GM18870 (cell line): ENCODE measurements around the gene CCL11.

Source experiments
- ATAC-seq: cut with Tn5 transposase; IDR thresholded peaks from one replicate; pipeline ENCODE4 v1.9.1; 2021; ENCODE audit warnings: moderate library complexity; ENCODE audit not compliant: unreplicated experiment

The CCL11 gene

GRCh38 chr17:34257299-34257985 lies 28.1 kb upstream of the CCL11 start:
- no peak for ATAC-seq

- ATAC-seq, result no peak
These were observed 27.6 kb upstream of the CCL11 start for GRCh38 chr17:34257986-34258326.

GRCh38 chr17:34259146-34259545 lies 26.4 kb upstream of the CCL11 start:
- no peak for ATAC-seq

DNA sequence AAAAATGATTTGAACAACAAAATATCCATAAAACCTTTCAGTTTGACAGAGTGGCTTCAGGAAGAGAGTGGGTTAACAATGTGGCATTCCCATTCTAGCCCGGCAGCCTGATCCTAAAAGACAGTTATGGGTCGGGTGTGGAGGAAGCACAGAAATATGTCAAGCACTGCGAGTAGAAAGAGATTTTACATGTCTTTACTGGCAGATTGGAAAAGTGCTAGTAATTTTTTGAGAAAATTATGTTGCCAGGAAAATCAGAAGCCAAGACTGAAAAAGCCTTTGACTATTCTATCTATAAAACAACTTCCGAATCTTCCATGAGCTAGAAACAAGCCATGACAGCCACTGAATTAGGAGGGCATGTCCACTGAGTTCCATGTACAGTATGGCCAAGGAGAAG lies 24.7 kb upstream of the CCL11 start:
- no peak for ATAC-seq

DNA sequence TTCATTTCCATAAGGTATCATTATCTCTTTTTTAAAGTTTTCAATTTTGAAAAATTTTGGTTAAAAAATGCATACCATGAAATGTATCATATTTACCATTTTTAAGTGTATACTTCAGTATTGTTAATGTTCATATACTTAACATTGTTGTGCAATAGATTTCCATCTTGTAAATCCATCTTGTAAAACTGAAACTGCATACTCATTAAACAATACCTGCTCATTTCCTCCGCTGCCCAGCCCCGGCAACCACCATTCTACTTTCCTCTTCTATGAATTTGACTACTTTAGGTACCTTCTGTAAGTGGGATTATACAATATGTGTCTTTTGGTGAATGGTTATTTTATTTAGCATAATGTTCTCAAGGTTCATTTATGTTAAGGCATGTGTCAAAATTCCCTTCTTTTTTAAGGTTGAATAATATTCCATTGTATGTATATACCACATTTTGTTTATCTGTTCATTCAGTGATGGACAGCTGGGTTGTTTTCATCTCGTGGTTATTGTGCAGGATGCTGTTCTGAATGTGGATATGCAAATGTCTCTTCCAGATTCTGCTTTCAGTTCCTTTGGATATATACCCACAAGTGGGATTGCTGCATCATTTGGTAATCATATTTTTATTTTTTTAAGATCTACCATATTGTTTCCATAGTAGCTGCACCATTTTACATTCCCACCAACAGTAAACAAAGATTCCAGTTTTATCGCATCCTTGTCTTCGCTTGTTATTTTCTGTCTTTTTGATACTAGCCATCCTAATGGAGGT lies 23.8 kb upstream of the CCL11 start:
- ATAC-seq, result no peak

- no peak for ATAC-seq
These were observed 19.8 kb upstream of the CCL11 start for GRCh38 chr17:34265711-34266110.

DNA sequence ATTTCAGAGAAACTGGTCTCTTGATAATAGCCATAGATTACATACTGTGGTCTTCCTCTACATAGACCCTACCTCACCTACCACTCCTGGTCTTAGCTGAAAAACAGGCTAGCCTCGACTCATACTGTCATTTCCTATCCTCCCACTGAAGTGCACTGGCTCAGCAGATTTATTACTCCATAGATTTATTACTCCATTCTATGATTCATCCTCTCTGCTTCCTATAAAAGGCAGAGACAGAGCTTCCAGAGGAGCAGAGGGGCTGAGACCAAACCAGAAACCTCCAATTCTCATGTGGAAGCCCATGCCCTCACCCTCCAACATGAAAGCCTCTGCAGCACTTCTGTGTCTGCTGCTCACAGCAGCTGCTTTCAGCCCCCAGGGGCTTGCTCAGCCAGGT lies 15.6 kb upstream of the CCL11 start, which contains the start of gene CCL7:
Gene CCL7, plus strand, starts transcription at position 253 of the 400 bp plus-strand sequence. Its CDS starts 70 bp downstream, at position 323.
- ATAC-seq, result no peak

GRCh38 chr17:34275881-34276280 lies 9.7 kb upstream of the CCL11 start:
- no peak for ATAC-seq

- ATAC-seq, result no peak
These were observed 8.7 kb upstream of the CCL11 start for GRCh38 chr17:34276826-34277225.

DNA sequence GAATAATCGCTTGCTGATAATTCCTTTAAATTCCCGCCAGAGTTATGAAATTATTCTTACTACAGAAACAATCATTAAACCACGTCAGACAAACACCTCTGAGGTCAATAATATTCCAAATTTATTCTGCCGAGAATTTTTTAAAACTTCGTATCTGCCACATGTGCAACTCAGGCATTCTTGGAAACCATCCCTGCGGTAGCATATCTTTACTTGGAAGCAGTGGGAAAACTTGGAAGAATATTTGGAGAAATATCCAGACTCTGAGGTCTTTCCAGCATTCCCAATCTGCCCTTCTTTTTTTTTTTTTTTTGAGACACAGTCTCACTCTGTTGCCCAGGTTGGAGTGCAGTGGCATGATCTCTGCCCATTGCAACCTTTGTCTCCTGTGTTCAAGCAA lies 2.0 kb upstream of the CCL11 start:
- ATAC-seq, result no peak

DNA sequence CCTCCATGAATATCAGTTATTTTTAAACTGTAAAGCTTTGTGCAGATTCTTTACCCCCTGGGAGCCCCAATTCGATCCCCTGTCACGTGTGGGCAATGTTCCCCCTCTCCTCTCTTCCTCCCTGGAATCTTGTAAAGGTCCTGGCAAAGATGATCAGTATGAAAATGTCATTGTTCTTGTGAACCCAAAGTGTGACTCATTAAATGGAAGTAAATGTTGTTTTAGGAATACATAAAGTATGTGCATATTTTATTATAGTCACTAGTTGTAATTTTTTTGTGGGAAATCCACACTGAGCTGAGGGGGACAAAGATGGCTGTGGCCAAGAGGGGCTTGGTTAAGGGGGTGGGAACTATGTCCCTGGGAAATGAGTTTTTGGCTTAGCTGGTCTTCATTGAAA lies 2.3 kb downstream of the CCL11 start:
- no peak for ATAC-seq

DNA sequence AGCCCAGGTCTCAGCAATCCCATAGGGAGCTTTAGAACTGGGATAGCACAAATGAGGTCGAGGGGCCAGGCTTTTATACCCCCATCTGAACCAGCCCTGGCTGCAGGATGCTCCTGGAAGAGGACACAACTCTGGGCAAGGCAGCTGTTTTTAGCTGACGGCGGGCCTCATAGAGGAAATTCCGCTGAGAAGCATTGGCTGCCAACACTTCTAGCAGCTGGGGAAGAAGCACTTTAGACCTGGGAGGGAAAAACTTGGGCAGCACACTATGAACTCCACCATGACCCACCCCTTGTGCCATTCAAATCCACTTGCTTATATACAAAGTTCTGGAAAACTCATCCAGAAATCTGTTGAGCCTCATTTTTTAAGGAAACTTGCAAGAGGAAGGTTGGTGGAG lies 5.0 kb downstream of the CCL11 start:
- ATAC-seq, result no peak

DNA sequence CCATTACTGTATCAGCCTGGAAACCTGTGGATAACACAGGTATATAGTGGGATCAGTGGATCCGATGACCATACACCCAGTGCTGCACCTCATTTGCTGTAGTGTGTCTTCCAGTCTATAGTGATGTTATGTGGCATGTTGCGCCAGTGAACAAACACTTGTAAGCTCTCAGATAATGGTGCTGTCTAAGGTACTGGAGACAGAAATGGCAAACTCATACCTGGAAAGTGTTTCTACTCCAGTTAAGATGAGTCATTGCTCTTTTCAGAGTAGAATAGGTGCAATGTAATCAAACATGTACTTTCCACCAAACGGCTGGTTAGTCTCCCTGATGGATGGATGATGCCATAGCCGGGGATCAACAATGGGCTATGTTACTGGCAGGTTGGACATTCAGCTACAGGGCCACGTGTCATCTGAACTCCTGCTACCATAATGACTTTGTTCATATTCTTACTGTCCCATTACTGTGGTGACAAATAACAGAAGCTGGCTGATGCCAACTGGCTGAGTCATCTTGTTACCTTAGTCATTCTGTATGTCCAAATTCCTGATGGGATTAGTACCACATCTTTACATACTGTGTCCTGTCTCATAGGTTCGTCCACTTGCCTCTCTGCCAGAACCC lies 6.3 kb downstream of the CCL11 start:
- ATAC-seq, result no peak

- ATAC-seq, result no peak
These were observed 13.5 kb downstream of the CCL11 start for GRCh38 chr17:34299027-34299426.

- ATAC-seq, result no peak
These were observed 14.5 kb downstream of the CCL11 start for GRCh38 chr17:34299956-34300577.

GRCh38 chr17:34300652-34301370 lies 15.3 kb downstream of the CCL11 start:
- no peak for ATAC-seq

DNA sequence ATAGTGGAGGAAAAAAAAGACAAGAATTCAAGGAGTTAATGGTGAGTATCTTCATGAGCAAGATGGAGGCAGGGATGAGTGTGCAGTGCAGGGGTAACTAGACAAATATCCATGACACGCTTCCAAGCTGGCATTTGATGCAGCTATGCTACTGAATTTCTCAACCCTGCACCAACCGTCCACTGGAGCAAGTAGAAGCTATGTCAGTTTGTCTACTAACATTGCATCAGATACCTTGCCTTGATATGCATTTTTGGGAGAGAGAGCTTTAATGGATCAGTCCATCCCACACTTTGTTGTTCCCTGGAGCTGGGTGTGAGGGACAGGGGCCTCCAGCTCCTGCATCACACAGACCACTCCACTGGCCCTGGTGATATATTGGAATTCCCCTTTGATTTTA lies 16.4 kb downstream of the CCL11 start:
- ATAC-seq, result no peak

GRCh38 chr17:34302636-34303035 lies 17.1 kb downstream of the CCL11 start:
- ATAC-seq, result no peak

GRCh38 chr17:34303606-34304005 lies 18.1 kb downstream of the CCL11 start:
- no peak for ATAC-seq

DNA sequence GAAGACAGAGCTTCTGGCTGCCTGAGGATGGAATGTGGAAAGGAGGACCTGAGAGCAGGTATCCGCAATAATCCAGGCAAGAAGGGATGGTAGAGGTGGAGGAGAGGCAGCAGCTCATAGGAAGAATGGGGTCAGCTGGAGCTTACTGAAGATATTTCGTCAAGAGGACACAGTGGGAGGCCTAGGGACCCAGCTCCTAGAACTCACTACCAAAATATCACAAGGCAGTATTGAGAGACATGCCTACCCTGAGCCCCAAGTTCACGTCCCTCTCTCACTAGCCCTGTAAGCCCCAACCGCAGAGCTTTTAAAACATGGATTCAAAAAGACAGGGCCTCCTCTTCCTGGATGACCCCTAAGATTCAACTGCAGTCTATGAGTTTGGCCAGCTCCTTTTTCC lies 19.5 kb downstream of the CCL11 start:
- ATAC-seq, result no peak

DNA sequence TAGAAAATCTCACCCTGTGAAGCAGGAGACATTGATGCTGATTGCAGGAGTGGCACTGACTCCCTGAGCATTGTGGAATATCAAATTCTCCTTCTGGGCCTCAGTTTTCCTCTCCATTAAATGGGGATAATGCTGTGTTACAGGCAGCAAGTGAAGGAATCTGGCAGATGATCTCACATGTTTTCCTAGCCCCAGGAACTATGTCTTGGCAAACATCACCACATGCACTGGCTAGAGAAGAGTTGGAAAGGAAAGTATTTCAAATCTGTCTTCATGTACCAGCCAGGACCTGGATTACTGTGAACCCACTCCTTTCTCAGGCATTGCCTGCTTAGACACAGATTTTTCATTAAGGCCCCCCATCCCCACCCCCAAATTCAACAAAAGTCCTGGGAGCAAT lies 20.1 kb downstream of the CCL11 start:
- no peak for ATAC-seq
